GM19372 (cell line): ENCODE measurements around the gene SSH3.
"Not testable (repeated sequence)": the region's sequence is repeated elsewhere in the genome, so short reads cannot be mapped to it uniquely, and the experiment has no call there.

Experiments
- ATAC-seq: cut with Tn5 transposase; IDR thresholded peaks from one replicate; pipeline ENCODE4 v1.9.1; 2021; ENCODE audit warnings: mild to moderate bottlenecking, low read depth, moderate library complexity; ENCODE audit not compliant: unreplicated experiment

The SSH3 gene

GRCh38 chr11:67303132-67303834 lies at the start of gene SSH3:
TSS of gene SSH3 (plus strand) at chr11:67303530. CDS start at chr11:67303626, 96 bp downstream.
- no peak for ATAC-seq

- no peak for ATAC-seq
Measured at GRCh38 chr11:67253872-67254624, 49.3 kb upstream of the SSH3 start.

- ATAC-seq, result no peak
Measured at GRCh38 chr11:67254798-67255197, 48.5 kb upstream of the SSH3 start.

GRCh38 chr11:67255353-67255752 lies 48.0 kb upstream of the SSH3 start:
- ATAC-seq, result no peak

- no peak for ATAC-seq
Measured at GRCh38 chr11:67255864-67256263, 47.5 kb upstream of the SSH3 start.

- no peak for ATAC-seq
Measured at GRCh38 chr11:67256477-67257135, 46.7 kb upstream of the SSH3 start.

GRCh38 chr11:67260406-67260805 lies 42.9 kb upstream of the SSH3 start:
- ATAC-seq, result no peak

GRCh38 chr11:67260885-67261639 lies 42.3 kb upstream of the SSH3 start:
- not testable (repeated sequence) for ATAC-seq

GRCh38 chr11:67261640-67261945 lies 41.7 kb upstream of the SSH3 start:
- no peak for ATAC-seq

GRCh38 chr11:67261946-67262681 lies 41.2 kb upstream of the SSH3 start:
- no peak for ATAC-seq

GRCh38 chr11:67262731-67263675 lies 40.3 kb upstream of the SSH3 start:
- ATAC-seq, result no peak

- no peak for ATAC-seq
Measured at GRCh38 chr11:67264260-67264659, 39.1 kb upstream of the SSH3 start.

GRCh38 chr11:67264877-67265632 lies 38.3 kb upstream of the SSH3 start:
- ATAC-seq, result no peak

GRCh38 chr11:67265633-67266448 lies 37.5 kb upstream of the SSH3 start:
- peak; percentile 64 for ATAC-seq

- ATAC-seq, result peak; percentile 32
Measured at GRCh38 chr11:67266449-67267187, 36.7 kb upstream of the SSH3 start, which contains the start of gene GRK2. TSS of gene GRK2 (plus strand) at chr11:67266473. CDS start at chr11:67266700, 227 bp downstream.

GRCh38 chr11:67267188-67268080 lies 35.9 kb upstream of the SSH3 start:
- no peak for ATAC-seq
